CD4-positive, alpha-beta T cell treated with Interleukin-10 for 1 hour (primary cell): ENCODE data around the gene BIRC6.
"Not testable (repeated sequence)": the region's sequence is repeated elsewhere in the genome, so short reads cannot be mapped to it uniquely, and the experiment has no call there.

Experiments used
- DNase-seq: peaks from one replicate; pipeline ENCODE4 v3.0.0-alpha.2; 2020

Gene BIRC6

DNA sequence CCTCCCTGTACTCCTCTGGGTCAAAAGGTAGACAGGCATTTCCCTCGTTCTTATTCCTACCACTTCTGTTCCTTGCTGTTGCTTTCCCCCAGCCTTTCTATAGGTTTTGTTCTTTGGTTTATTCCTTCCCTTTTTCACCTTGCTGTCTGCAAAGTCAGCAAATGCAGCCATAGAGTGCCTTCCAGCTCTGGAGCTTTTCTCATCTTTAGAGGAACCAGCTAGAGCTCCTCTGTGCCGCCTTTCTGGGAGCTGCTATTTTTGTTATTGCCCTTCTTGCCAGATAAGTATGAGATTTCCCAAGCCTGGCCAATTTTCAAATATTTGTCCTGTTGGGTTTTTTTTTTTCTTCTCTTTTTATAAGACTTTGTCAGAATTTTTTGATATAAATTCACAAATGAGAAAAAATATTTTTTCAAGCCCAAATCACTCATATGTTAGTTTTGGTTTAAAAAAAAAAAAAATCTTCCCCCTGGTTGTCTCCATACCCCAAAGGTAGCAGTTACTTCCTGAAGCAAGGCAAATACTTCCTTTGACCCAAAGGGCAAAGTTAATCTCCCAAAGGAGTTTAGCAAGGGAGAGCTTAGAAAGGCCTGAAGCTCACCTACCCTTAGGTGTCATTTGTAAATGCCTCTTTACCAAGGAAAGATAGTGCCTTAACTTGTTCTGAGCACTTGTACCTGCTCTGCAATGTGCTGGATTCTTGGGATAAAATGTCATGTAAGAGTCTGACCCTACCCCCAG is 265.9 kb downstream of the BIRC6 start:
- DNase-seq: no peak

DNA sequence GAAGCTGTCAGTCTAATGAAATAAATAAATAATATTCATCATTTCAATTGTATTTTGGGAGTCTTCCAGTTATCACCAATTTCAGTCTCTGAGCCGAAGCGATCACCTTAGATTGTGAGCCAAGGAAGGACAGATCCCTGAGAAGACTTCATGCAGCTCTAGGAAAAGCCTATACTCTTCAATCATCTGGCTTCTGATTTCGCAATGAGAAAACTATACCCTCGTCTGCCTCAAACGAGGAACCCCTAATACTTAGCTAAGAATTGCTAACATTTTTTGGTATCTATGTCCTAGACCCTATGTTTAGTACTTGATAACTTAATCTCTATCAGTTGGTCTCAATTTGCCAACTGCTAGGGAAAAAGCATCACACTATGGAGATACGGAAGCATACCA is 266.5 kb downstream of the BIRC6 start:
- DNase-seq: no peak

DNA sequence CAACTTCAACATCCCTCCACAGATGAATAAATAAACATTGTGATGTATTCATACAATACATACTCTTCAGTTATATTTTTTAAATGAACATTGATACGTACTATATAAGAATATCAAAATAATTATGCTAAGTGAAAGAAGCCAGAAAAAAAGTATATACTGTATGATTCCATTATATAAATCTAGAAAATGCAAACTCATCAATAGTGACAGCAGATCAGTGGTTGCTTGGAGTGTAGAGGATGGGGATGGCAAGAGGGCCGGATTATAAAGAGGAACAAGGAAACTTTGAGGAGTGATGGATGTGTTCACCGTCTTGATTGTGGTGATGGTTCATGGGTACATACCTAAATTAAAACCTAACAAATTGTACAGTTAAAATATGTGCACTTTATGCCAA is 268.0 kb downstream of the BIRC6 start:
- DNase-seq: no peak

DNA sequence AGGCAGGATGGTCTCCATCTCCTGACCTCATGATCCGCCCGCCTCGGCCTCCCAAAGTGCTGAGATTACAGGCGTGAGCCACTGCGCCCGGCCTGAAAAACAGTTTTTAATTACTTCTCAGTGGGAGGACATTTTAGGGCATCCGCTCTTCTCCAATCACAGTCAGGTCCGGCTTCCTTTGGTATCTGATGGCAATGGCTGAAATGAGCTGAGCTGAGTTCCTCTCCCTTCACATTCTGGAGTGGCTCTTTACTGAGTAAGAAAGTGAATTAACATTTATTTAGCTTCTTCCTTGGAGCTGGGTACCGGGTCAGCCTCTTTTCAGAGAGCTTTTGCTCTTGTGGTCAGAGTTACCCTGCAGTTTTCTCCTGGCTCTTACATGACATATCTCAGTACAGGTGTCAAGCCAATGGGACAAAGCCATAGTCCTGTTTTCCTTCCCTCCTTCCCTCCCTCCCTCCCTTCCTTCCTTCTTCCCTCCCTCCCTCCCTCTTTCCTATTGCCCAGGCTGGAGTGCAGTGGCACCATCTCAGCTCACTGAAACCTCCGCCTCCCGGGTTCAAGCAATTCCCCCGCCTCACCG is 269.9 kb downstream of the BIRC6 start:
- DNase-seq: no peak

DNA sequence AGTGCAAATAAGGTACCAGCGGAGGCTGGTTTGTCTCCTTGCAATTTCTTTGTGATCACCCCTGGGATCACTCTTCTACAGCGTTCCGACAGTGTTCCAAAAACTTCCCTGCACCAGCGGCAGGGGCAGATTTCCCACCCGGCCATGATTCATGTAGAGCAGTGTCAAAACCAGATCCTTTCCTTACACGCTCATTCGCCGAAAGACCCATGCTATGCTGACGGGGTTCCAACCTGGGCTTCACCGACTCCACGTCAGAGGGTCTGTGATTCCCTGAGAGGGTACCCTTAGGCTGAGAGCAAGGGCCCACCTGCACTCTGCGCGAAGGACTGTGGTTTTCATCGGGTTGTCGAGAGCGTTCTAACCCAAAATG is 270.6 kb downstream of the BIRC6 start:
- no peak for DNase-seq

DNA sequence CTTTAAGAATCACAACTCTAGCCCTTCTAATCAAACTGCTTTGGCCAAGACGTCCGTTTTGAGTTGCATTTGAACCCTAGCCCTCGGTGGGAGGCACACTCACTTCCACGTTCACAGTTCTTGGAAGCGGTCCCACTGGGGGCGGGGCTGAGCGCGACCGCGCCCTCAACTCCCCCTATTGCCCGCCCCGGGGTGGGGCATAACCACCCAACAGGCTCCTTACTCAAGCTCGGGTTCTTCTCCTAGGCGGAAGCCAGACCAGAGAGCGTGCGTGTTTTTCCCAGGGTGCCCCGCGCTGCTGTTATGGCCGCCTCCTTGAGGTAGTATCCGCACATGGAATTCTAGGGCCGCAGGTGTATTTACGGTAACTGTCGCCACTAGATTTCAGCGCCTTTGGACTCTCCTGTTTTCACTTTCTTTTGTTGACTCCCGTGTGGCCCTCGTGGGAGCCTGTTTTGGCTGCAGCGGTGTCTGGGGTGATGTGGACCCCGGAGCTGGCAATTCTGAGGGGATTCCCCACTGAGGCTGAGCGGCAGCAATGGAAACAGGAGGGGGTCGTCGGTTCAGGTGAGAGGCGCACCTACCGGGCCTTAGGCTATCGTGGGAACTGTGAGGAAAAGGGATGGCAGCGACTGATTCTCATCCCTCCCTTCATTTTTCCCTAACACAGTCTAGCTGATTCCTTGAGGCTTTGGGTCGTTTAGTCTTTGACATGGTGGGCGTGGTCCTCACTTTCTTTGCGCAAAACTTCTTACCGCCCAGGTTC is 271.2 kb downstream of the BIRC6 start, which contains the start of gene TTC27:
Gene TTC27, plus strand, starts transcription at position 237 of the 766 bp plus-strand sequence. Its CDS starts 243 bp downstream, at position 480.
- peak; percentile 95 for DNase-seq

DNA sequence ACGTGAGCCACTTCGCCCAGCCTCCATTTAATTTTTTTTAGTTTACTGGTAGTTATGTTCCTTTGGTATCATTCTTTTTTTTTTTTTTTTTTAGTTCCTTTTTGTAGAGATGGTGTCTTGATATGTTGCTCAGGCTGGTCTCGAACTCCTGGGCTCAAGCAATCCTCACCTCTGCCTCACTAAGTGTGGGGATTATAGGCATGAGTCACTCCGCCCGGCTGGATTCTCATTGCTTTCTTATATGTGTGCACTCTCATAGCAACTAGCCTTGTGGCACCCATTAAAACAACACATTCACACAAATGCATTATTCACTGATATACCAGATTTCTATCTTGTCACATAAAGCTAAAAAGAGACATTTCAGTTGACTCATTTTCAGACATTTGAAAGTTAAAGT is 275.3 kb downstream of the BIRC6 start:
- DNase-seq: no peak

DNA sequence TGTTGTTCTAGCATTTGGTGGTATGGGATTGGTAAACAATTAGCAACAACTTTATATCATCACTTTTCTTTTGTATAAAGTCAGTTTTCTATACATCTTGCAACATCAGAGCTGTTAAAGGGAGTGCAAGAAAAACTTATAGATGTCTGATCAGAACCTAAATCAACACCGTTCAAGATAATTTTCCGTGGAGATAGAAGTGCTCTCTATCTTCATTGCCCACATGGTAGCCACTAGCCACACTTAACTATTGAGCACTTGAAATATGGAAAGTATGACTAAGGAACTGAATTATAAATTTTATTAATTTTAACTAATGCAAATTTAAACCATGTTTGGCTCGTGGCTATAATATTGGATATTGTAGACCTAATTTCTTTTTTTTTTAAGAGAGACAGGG is 276.2 kb downstream of the BIRC6 start:
- no peak for DNase-seq

DNA sequence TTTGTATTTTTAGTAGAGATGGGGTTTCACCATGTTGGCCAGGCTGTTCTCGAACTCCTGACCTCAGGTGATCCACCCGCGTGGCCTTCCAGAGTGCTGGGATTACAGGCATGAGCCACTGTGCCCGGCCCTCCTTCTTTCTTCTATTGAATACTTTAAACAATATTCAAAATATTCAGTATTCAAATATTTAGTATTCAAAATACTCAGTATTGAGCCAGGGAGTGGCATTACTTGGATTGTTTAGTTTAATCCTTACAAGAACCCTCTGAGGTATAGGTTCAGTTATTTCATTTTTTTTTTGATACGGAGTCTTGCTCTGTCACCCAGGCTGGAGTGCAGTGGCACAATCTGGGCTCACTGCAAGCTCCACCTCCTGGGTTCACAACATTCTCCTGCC is 281.7 kb downstream of the BIRC6 start:
- DNase-seq: not testable (repeated sequence)

DNA sequence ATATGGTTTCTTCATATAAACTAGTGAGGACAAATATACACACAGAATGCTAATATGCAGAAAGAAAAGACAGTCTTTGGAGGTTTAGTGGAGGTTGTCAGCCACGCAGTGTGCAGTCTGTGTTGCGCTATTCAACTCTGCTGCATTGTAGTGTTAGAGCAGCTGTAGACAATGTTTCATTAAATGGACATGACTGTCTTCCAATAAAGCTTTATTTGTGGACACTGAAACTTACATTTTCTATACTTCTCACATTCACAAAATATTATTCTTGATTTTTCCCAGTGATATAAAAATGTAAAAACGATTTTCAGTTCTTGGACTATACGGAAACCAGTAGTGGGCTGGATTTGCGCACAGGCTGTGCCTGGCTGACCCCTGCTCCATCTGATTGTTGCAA is 284.4 kb downstream of the BIRC6 start:
- DNase-seq: no peak

DNA sequence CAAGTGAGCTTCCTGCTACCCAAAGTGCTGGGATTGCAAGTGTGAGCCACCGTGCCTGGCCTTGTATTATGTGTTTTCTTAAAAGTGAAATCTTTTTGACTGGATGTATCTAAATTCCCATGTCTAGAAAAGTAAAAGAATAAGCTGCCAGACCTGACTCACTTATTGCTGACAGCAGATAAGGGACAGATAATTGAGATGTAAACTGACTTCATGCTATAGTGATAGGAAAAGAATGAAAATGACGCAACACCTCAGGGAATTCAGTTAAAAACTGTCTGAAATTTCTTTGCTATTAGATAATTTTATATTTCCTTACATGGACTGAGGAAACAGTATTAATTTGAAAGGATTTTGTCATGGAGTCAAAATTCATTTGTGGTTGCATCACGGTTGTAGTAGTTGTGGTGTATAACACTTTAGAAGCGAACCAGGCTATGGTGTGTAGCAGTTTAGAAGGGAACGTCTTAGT is 290.4 kb downstream of the BIRC6 start:
- DNase-seq: no peak

DNA sequence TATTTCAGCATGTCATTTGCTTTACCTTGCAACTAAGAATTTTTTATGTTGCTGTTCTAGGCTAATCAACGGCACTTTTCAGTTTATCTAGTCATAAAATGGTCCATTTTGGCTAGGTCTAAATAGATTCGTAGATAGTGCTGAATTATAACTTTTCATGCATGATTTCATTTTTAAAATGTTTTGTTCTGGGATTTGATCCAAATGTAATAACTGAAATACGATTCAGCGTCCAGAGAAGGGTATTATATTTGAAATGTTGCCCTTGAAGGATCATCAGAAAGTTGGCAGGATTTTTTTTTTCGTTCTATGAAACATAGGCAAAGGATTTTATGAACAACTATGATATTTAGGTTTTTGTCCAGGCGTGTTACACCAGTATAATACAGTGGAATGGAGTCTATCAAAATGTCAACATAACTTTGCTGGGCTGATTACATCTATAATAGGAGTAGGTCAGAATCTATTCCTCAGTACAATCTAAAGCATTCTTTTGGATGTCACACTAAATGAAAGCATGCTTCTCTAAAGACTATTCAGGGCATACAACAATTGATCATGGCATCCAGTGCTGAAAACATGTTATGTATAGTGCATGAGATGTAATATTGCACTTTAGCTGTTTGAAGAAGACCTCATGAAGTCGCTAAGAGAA is 295.9 kb downstream of the BIRC6 start:
- DNase-seq: no peak

DNA sequence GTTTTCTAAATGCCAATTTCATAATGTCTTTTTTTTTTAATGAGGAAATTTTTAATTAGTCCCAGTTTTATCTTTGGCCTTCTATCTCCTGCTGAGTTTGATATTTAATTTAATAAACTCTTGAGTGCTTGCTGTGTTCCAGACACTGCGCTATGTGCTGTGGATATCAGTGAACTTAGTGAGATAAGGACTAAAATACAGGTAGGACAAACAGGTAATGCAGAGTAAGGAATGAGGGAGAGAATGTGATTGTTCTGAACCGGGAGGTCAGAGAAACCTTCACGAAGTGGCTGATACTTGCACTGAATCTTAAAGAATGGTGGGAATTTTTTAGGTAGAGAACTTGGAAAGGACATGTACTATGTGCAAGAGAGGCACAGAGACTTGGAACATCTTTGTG is 299.2 kb downstream of the BIRC6 start:
- no peak for DNase-seq

DNA sequence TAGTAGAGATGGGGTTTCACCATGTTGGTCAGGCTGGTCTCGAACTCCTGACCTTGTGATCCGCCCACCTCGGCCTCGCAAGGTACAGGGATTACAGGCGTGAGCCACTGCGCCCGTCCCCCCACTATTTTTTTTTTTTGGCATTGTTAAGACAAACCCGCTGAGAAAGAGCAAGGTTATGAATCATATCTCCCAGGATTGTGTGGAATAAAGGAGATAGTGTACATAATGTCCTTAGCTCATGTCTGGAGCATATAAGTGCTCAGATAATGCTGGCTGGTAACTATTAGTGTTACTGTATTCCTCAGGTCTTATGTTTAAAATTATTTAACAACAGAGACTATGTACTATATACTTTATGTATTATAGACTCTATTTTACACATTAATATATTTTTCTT is 307.0 kb downstream of the BIRC6 start:
- no peak for DNase-seq

DNA sequence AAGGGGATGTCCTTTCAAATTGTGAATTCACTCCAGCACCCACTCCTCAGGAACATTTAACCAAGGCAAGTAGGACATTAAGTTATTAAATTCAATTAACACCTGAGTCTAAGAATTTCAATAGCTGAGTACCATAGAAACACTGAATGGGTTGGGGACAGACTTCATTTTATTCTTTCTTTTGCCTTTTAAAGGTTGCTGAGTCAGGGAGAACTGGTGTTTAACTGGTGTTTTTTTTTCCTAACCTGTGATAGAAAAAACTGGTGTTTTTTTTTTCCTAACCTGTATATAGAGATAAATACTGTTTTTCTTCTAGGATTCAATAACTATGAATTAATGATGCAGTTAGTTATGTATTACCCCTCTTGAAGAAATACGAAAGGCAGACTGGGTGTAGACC is 309.9 kb downstream of the BIRC6 start:
- DNase-seq: no peak

DNA sequence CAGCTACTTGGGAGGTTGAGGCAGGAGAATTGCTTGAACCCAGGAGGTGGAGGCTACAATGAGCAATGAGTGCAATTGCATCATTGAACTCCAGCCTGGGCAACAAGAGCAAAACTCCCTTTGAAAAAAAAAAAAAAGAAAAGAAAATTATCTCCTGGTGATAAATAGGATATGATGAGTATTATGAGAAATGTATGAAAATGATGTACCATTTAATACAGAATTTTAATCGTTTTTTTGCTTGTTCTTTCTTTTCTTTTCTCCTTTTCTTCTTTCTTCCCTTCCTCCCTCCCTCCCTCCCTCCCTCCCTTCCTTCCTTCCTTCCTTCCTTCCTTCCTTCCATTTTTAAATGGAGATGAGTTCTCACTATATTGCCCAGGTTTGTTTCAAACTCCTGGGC is 311.4 kb downstream of the BIRC6 start:
- DNase-seq: no peak
